Endothelial cell of hepatic sinusoid (primary cell): Measurements from ENCODE around the gene TESK2.

Experiments
- in situ Hi-C: cut with HindIII; loops from 2 replicates; pipeline ENCODE4 v1.10.0; 2017; ENCODE audit warnings: low sequenced_read_pairs

Gene TESK2

GRCh38 chr1:45345014-45345413, 145.9 kb downstream of the TESK2 start:
- in situ Hi-C loops, result no loop called here

- in situ Hi-C loops, result no loop called here
Measured at GRCh38 chr1:45344499-45344898, 146.5 kb downstream of the TESK2 start.

GRCh38 chr1:45340816-45341466, 150.0 kb downstream of the TESK2 start:
- in situ Hi-C loops, result no loop called here

DNA sequence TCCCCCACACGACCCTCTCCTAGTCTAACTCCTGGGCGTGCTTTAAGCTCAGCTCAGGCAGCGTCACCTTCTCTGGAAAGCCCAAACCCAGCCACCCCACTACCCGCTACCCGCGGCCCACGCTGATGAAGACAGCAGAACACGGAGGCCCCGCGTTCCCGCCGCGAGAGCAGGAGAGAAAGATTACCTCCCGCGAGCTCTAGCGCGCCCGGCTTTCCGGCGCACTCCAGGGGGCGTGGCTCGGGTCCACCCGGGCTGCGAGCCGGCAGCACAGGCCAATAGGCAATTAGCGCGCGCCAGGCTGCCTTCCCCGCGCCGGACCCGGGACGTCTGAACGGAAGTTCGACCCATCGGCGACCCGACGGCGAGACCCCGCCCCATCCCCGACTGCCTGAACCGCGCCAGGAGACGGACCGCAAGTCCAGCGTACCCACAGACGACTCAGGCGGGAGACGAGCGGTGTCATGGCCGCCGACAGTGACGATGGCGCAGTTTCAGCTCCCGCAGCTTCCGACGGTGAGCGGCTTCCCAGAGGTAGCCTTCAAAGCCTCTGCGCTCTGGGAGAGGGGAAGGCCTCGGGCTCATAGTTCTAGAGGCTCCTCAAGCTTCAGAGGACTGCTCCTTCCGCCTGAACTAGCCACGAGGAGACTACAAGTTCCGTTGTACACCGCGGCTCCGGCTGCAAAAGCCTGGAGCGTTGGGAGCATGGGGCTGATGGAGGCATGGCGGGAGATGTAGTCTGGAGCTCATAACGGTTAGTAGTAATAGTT, 151.0 kb downstream of the TESK2 start, which contains the start of the genes MUTYH and TOE1:
Gene MUTYH (minus strand): TSS at position 652 of the 770 bp plus-strand sequence. CDS start 5,935 bp downstream, outside the sequence.
Gene TOE1 (plus strand): TSS at position 382 of the 770 bp plus-strand sequence. CDS start 83 bp downstream, at position 465.
- in situ Hi-C loops, result no loop called here

- in situ Hi-C loops, result no loop called here
Measured at GRCh38 chr1:45337630-45338325, 153.2 kb downstream of the TESK2 start.

GRCh38 chr1:45335855-45336324, 155.1 kb downstream of the TESK2 start:
- in situ Hi-C loops, result no loop called here

- in situ Hi-C loops, result no loop called here
Measured at GRCh38 chr1:45334308-45335245, 156.4 kb downstream of the TESK2 start.

DNA sequence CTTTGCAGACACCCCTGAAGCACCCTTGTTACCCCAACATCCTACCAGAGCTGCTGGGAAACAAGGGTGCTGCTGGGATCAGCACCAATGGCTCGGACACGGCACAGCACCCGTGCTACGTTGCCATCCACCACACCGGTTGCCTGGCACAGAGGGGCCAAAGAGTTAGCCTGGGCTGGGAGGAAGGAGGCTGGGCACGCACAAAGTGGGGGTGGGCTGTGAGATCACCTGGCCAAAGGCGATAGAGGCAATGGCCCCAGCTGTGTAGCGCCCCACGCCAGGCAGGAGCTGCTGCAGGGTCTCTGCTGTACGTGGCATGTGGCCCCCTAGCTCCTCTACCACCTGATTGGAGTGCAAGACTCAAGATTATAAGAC, 158.6 kb downstream of the TESK2 start:
- in situ Hi-C loops, result no loop called here

GRCh38 chr1:45331436-45332345, 159.3 kb downstream of the TESK2 start:
- in situ Hi-C loops, result no loop called here

DNA sequence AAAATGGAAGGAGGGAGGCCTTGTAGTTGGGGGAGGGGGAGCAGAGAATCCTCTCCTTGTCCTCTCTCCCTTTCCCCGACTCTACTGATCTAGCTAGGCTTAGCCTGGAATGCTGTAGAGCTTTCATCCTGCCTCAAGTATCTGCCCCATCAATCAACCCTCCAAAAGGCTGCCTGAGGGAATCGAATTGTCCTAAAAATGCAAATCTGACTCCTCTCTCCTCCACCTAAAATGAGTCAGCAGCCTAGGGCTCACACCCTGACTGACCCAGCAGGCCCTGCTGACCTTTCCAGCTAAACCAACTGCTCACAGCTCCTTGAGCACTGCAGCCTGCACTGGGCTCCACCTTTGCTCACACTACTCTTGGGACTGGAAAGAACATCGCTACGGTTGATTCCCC, 161.5 kb downstream of the TESK2 start:
- in situ Hi-C loops, result no loop called here

GRCh38 chr1:45328680-45329079, 162.3 kb downstream of the TESK2 start:
- in situ Hi-C loops, result no loop called here

GRCh38 chr1:45327644-45328515, 163.1 kb downstream of the TESK2 start:
- in situ Hi-C loops, result no loop called here

GRCh38 chr1:45326627-45327623, 164.0 kb downstream of the TESK2 start, which contains the start of gene HPDL:
TSS of gene HPDL (plus strand) at chr1:45326895. CDS start at chr1:45327149, 254 bp downstream.
- in situ Hi-C loops, result no loop called here

GRCh38 chr1:45325851-45326506, 165.0 kb downstream of the TESK2 start:
- in situ Hi-C loops, result no loop called here

DNA sequence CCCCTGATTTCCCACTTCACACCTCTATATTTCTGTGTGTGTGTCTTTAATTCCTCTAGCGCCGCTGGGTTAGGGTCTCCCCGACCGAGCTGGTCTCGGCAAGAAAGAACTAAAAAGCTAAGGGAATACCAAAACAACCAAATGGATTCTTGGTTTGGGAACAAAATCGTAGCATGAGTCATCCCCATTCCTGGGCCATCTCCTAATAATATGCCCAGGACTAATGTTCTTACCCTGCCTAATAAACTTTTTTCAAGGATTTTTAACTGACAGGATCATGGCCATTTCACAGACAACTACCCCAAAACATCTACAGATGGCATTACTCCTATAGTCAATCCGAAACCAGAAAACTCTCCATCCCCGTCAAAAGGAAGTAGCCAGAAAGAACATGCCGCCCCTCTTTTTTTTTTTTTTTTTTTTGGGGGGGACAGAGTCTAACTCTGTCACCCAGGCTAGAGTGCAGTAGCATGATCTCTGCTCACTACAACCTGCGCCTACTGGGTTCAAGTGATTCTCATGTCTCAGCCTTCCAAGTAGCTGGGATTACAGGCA, 168.4 kb downstream of the TESK2 start:
- in situ Hi-C loops, result no loop called here

DNA sequence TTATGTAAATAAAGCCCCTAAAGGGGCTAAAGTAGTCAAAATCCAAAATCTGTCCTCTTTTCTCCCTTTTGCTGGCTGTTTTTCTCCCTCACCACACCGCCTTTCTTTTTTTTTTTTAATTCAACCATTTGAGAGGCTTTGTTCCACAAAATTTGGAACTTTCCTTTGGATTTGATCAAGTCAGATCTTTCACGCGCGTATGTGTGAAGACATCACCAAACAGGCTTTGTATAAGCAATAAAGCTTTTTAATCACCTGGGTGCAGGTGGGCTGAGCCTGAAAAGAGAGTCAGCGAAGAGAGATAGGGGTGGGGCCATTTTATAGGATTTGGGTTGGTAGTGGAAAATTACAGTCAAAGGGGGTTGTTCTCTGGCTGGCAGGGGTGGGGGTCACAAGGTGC, 169.5 kb downstream of the TESK2 start:
- in situ Hi-C loops, result no loop called here
